Dermis lymphatic vessel endothelial cell (primary cell): ENCODE data around the gene UPF3B. TPM values are rescaled to one million over a fixed set of nuclear protein-coding genes. Genes with fewer than 3 reads are reported as not detected.

Experiments
- total RNA-seq: library from RNA; depleted of rRNA; stranded (reverse); fragments of >200 nt; gene quantifications from 2 replicates; pipeline ENCODE4 v1.2.1, GENCODE V29; 2014

The UPF3B gene, protein sequence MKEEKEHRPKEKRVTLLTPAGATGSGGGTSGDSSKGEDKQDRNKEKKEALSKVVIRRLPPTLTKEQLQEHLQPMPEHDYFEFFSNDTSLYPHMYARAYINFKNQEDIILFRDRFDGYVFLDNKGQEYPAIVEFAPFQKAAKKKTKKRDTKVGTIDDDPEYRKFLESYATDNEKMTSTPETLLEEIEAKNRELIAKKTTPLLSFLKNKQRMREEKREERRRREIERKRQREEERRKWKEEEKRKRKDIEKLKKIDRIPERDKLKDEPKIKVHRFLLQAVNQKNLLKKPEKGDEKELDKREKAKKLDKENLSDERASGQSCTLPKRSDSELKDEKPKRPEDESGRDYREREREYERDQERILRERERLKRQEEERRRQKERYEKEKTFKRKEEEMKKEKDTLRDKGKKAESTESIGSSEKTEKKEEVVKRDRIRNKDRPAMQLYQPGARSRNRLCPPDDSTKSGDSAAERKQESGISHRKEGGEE
- 2.0 and 2.4 TPM in 2 replicates for total RNA-seq

GRCh38 chrX:119852382-119853353 is at the start of gene UPF3B:
TSS of gene UPF3B (minus strand) at chrX:119852963. CDS start at chrX:119852928, 35 bp downstream.

DNA sequence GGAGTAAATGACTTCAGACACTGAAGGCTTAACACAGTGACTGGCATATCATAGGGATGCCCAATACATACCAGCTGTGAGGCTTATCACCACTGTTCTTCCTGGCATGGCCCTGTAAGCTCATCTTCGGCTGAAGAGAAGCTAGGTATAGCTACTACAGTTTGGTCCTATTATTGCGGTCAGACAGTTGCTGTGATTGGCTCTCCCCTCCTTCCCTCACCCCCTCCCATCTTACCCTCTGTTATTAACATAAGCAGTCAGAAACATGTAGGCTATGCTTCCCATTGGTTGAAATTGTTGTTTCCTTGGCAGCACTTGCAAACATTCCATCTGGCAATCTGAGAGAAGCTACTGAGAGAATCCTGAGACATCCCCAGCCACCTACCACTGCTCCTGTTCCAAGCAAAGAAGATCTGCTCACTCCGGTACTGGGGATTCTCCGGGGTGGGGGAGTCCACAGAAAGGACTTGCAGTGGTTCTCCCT is 43.1 kb upstream of the UPF3B start, which contains the start of gene AKAP14:
TSS of gene AKAP14 (plus strand) at position 51 of the 484 bp plus-strand sequence. CDS start 7,331 bp downstream, outside the sequence.

GRCh38 chrX:119871599-119872395 is 19.0 kb upstream of the UPF3B start, which contains the start of the genes NDUFA1 and RNF113A:
TSS of gene NDUFA1 (plus strand) at chrX:119871832. CDS start at chrX:119871912, 80 bp downstream.
TSS of gene RNF113A (minus strand) at chrX:119871733. CDS start at chrX:119871613, 120 bp downstream.

DNA sequence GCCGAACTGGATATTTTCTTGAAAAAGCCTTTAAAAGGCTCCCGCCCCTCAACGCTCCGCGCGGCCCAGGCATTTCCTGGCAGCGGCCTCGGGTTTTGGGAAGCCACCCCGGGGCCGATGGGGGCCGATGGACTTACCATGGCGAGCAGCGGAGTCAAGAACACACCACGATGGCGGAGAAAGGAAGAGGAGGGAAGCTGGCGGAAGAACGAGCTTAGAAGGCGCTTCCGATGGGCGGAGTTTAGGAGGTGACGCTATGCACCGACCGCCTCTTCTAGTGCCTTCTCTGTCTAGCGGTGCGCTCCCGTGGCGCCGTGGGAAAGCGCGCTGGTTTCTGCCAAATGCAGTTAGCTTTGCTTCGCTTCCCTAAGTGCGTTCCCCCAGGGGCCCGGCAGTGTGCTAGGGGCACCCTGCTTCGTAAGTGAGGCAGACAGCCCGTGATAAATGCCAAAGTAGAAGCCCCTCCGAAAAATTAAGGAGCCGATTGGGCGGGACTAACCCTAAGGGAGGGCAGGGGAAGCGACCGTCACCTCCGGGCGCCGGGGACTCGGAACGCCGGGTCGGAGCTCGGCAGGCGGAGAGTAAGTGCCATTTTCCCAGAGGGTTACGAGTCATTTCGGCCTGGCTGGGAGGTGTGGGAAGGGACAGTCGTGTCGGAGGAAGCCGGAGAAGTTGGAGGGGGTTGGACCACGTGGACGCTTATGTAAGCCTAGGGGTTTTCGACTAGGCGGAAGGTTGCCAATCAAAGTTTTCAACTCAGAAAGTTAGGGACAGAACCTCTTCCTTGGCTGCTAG is 61.1 kb downstream of the UPF3B start, which contains the start of gene RPL39:
TSS of gene RPL39 (minus strand) at position 194 of the 795 bp plus-strand sequence. CDS start at position 140, 54 bp downstream.

Other genes with a start within 250 kb of the UPF3B start
- 3.1 and 5.5 TPM in 2 replicates for gene NKRF, start 246.5 kb downstream of the UPF3B start, total RNA-seq
- gene SEPTIN6, start 159.8 kb downstream of the UPF3B start, total RNA-seq, result 26.2 and 52.4 TPM in 2 replicates
- not detected in 2 replicates for gene SOWAHD, start 94.4 kb downstream of the UPF3B start, total RNA-seq
- 2,796 and 2,994 TPM in 2 replicates for gene RPL39, start 61.3 kb downstream of the UPF3B start, total RNA-seq
- 17.2 and 20.1 TPM in 2 replicates for gene RNF113A, start 18.8 kb upstream of the UPF3B start, total RNA-seq
- 133 and 158 TPM in 2 replicates for gene NDUFA1, start 18.9 kb upstream of the UPF3B start, total RNA-seq
- gene AKAP14, start 42.9 kb upstream of the UPF3B start, total RNA-seq, result not detected in 2 replicates
- gene NKAP, start 90.8 kb upstream of the UPF3B start, total RNA-seq, result 2.6 and 3.6 TPM in 2 replicates
- not detected in 2 replicates for gene RHOXF2B, start 224.7 kb upstream of the UPF3B start, total RNA-seq